Measurements from ENCODE around the gene ATG10.

ATG10 gene

GRCh38 chr5:82285206-82285605, 313.4 kb downstream of the ATG10 start:
- no peak for FAIRE-seq

DNA sequence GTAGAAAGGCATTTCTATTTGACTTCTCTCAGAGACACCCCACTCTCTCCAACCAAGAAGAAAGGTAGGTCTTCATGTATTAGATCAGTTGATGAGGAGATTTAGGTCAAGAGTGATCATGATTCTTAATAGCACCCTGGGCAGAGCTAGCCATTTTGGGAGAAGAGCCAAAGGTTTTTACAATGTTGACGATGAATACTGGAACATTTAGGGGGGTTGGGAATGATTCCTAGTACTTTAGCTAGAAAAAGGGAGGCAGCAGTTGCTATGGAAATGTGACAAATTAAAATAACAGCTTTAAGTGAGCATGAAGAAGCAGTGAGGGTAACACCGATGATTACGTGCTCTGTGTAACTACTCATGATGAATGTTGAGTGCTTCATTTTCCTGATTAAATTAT, 315.8 kb downstream of the ATG10 start:
- no peak for FAIRE-seq

DNA sequence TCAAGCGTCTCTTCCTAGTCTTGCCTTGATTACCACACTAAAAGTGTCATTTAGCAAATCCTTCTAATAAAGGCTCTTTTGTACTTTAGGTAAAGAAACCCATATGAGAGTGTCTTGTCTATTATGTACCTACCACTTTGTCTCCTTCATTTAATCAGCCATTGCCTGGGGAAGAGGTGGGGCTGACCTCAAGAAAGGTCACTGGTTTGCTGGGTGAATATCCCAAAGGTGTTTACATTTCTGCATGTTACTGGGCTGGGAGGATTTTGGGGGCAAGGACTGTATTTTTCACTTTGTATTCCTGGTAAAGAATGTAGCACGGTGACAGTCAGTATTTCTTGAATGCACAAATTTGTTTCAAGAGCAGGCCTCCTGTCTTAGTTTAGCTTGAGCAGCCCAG, 318.2 kb downstream of the ATG10 start:
- FAIRE-seq, result no peak

DNA sequence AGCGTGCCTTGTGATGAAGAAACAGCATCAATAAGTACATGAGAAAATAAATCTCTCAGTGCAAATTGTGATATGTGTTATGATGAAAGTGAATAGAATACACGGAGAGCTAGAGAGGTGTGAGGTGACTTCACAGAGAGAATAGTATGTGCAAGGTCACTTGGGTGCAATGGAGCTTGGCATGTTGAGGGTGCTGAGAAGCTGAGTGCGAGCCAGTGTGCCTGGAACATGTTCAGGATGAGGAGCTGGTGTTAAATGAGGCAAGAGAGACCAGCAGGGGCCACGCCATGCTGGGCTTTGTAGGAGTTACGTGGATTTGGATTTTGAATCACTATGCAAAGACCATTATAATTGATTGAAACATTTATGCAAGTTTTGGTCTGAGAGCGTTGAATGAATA, 319.1 kb downstream of the ATG10 start:
- FAIRE-seq, result no peak

GRCh38 chr5:82291420-82291819, 319.6 kb downstream of the ATG10 start:
- FAIRE-seq, result no peak

DNA sequence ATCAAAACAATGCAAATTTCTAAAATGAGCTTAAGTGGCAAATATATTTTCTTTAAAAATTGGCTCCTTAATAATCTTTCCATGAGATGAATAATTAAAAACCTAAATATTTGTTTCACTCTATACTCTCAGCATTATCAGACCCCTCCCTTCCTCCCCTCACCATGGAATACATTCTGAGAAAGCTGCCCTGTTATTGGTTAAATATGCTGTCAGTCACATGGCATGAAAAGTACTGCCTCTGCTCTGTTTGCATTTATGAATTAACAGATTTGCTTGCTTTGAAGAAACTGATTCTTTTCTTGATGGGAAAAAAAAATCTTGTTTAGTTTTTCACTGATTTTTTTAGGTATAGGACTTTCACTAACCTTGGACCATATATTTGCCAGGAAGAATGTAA, 323.3 kb downstream of the ATG10 start:
- FAIRE-seq, result no peak

GRCh38 chr5:82295959-82296531, 324.2 kb downstream of the ATG10 start:
- FAIRE-seq, result no peak

GRCh38 chr5:82296929-82297328, 325.1 kb downstream of the ATG10 start:
- no peak for FAIRE-seq

DNA sequence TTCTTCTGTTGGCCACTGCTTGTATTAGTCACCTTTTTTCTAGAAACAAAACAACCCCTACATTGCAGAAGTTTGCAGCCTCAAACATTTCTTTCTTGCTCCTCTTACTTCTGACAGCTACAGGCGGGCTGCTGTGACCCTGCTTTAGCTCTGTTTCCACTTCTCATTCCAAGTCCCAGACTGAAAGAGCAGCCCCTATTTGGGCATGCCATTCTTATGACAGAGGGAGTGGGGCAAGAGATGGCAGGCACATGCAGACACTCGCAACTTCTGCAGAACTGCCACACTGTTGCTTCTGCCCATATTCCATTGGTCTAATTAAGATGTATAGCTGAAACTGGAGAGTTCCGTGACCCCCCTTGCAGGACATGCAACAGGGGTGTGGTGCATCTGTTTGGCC, 325.9 kb downstream of the ATG10 start:
- no peak for FAIRE-seq

DNA sequence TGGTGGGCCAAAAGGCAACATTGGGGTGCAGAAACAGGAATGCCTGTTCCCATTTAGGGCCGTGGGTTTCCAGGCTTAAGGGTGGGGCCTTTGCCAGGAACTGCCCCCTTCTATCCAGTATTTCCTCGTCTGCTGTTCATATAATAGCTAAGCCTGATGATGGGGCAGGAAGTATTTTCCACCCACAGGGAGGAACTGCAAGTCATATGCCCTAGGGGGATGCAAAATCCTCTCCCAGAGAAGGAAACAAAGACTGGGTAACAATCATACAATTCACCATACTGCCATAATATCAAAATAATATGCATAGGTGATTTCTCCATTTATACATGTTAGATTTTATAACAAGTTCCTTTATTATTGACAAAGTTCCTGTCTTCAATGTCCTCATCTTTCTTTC, 326.8 kb downstream of the ATG10 start:
- FAIRE-seq, result no peak

GRCh38 chr5:82301190-82301589, 329.4 kb downstream of the ATG10 start:
- no peak for FAIRE-seq
